Neural cell (in vitro differentiated cells): ENCODE data around the gene NFIB. TPM values are rescaled to one million over a fixed set of nuclear protein-coding genes. Genes with fewer than 3 reads are reported as not detected.

Source experiments
- H2AFZ ChIP-seq: fragments of 200-600, 300-800 bp; sonication (generic), shearing (Covaris generic); 2 replicates; pipeline ENCODE4 v1.6.0; 2014; ENCODE audit warnings: low read depth, mild to moderate bottlenecking, antibody characterized with exemption, low read length, moderate library complexity
- H3F3A ChIP-seq: fragments of 200-600 bp; shearing (Covaris generic); 2 replicates; pipeline ENCODE4 v1.6.1; 2016; ENCODE audit warnings: mild to moderate bottlenecking, moderate library complexity, mixed read lengths, antibody characterized with exemption, low read length; ENCODE audit not compliant: insufficient read depth, poor library complexity, severe bottlenecking
- H3K27ac ChIP-seq: fragments of 200-600, 300-800 bp; sonication (generic), shearing (Covaris generic); 2 replicates; pipeline ENCODE4 v1.5.1; 2014; ENCODE audit warnings: mild to moderate bottlenecking, low read length, moderate library complexity
- H3K27me3 ChIP-seq: fragments of 300-800, 200-600 bp; sonication (generic), shearing (Covaris generic); 2 replicates; pipeline ENCODE4 v1.6.0; 2014; ENCODE audit warnings: mild to moderate bottlenecking, low read depth, low read length, moderate library complexity; ENCODE audit not compliant: insufficient read depth
- H3K36me3 ChIP-seq: fragments of 300-800, 200-600 bp; sonication (generic), shearing (Covaris generic); 2 replicates; pipeline ENCODE4 v1.5.1; 2014; ENCODE audit warnings: mild to moderate bottlenecking, antibody characterized with exemption, low read length, moderate library complexity; ENCODE audit not compliant: insufficient read depth
- H3K4me2 ChIP-seq: fragments of 300-800, 200-600 bp; sonication (generic), shearing (Covaris generic); 2 replicates; pipeline ENCODE4 v1.6.0; 2014; ENCODE audit warnings: mild to moderate bottlenecking, low read length
- H3K4me3 ChIP-seq: fragments of 300-800, 200-600 bp; sonication (generic), shearing (Covaris generic); 2 replicates; pipeline ENCODE4 v1.5.1; 2014; ENCODE audit warnings: mild to moderate bottlenecking, low read length, moderate library complexity
- H3K79me2 ChIP-seq: fragments of 200-600 bp; shearing (Covaris generic); replicated peaks from 2 replicates; pipeline ENCODE4 v1.6.0; 2014; ENCODE audit warnings: mild to moderate bottlenecking, low read length, moderate library complexity; ENCODE audit not compliant: insufficient read depth
- H3K9ac ChIP-seq: fragments of 300-800, 200-600 bp; sonication (generic), shearing (Covaris generic); 2 replicates; pipeline ENCODE4 v1.6.1; 2016; ENCODE audit warnings: mild to moderate bottlenecking, low read length, mixed read lengths
- H3K9me2 ChIP-seq: fragments of 200-600 bp; shearing (Covaris generic); 2 replicates; pipeline ENCODE4 v1.6.1; 2016; ENCODE audit warnings: mild to moderate bottlenecking, low read length, mixed read lengths; ENCODE audit not compliant: insufficient read depth
- H3K9me3 ChIP-seq: fragments of 200-600, 300-800 bp; sonication (generic), shearing (Covaris generic); 2 replicates; pipeline ENCODE4 v1.6.1; 2016; ENCODE audit warnings: mild to moderate bottlenecking, mixed run types, low read length, moderate library complexity, mixed read lengths
- H4K20me1 ChIP-seq: fragments of 200-600 bp; shearing (Covaris generic); 2 replicates; pipeline ENCODE4 v1.6.1; 2016; ENCODE audit warnings: mild to moderate bottlenecking, mixed run types; ENCODE audit not compliant: insufficient read depth
- CTCF ChIP-seq: fragments of 450-650 bp; IDR thresholded peaks from 2 replicates; pipeline ENCODE4 v1.5.1; 2014; ENCODE audit warnings: antibody characterized with exemption, mild to moderate bottlenecking, moderate library complexity; ENCODE audit not compliant: poor library complexity, severe bottlenecking
- EP300 ChIP-seq: fragments of 450-650 bp; conservative IDR thresholded peaks from 2 replicates; pipeline ENCODE4 v1.6.1; 2014; ENCODE audit warnings: antibody characterized with exemption, mild to moderate bottlenecking, moderate library complexity; ENCODE audit not compliant: poor library complexity, severe bottlenecking
- EZH2 ChIP-seq: fragments of 200-600, 300-800 bp; shearing (Covaris generic), sonication (generic); IDR thresholded peaks from 2 replicates; pipeline ENCODE4 v1.6.1; 2014; ENCODE audit warnings: antibody characterized with exemption, low read length, borderline replicate concordance, mild to moderate bottlenecking; ENCODE audit not compliant: insufficient read depth, poor library complexity, severe bottlenecking
- MXI1 ChIP-seq: fragments of 450-650 bp; conservative IDR thresholded peaks from 2 replicates; pipeline ENCODE4 v1.6.1; 2014; ENCODE audit warnings: antibody characterized with exemption, mild to moderate bottlenecking; ENCODE audit not compliant: poor library complexity, severe bottlenecking
- POLR2AphosphoS5 ChIP-seq: IDR thresholded peaks from 2 replicates; pipeline ENCODE4 v1.6.1; 2012
- RAD21 ChIP-seq: fragments of 450-650 bp; conservative IDR thresholded peaks from 2 replicates; pipeline ENCODE4 v1.6.1; 2014; ENCODE audit warnings: antibody characterized with exemption, mild to moderate bottlenecking, moderate library complexity
- SMC3 ChIP-seq: fragments of 450-650 bp; conservative IDR thresholded peaks from 2 replicates; pipeline ENCODE4 v1.6.1; 2014; ENCODE audit warnings: antibody characterized with exemption, mild to moderate bottlenecking, moderate library complexity; ENCODE audit not compliant: poor library complexity
- TAF1 ChIP-seq: IDR thresholded peaks from 2 replicates; pipeline ENCODE4 v1.6.1; 2012; ENCODE audit warnings: low read depth
- polyA plus RNA-seq: library from polyadenylated mRNA; depleted of rRNA; stranded (reverse); fragments of >200 nt; gene quantifications from 2 replicates; pipeline ENCODE4 v1.2.3, GENCODE V29; 2014
- TF ChIP-seq, protein P1 (sequence below): IDR thresholded peaks from 2 replicates; pipeline ENCODE4 v1.6.1; 2012; ENCODE audit warnings: borderline replicate concordance

NFIB gene
- polyA plus RNA-seq, 1 donor from 2014 or later, result 0.73 TPM

- no peaks in the 10 kb centered on the region for H3K36me3 ChIP-seq
- H3K79me2 ChIP-seq, result no peaks in the 10 kb centered on the region
- H3K9me2 ChIP-seq, result no peaks in the 10 kb centered on the region
- TF ChIP-seq TAF1 (no peak), CTCF (no peak), EP300 (no peak), EZH2 (no peak), RAD21 (no peak), MXI1 (no peak), SMC3 (no peak), POLR2AphosphoS5 (no peak)
- TF ChIP-seq, protein P1, sequence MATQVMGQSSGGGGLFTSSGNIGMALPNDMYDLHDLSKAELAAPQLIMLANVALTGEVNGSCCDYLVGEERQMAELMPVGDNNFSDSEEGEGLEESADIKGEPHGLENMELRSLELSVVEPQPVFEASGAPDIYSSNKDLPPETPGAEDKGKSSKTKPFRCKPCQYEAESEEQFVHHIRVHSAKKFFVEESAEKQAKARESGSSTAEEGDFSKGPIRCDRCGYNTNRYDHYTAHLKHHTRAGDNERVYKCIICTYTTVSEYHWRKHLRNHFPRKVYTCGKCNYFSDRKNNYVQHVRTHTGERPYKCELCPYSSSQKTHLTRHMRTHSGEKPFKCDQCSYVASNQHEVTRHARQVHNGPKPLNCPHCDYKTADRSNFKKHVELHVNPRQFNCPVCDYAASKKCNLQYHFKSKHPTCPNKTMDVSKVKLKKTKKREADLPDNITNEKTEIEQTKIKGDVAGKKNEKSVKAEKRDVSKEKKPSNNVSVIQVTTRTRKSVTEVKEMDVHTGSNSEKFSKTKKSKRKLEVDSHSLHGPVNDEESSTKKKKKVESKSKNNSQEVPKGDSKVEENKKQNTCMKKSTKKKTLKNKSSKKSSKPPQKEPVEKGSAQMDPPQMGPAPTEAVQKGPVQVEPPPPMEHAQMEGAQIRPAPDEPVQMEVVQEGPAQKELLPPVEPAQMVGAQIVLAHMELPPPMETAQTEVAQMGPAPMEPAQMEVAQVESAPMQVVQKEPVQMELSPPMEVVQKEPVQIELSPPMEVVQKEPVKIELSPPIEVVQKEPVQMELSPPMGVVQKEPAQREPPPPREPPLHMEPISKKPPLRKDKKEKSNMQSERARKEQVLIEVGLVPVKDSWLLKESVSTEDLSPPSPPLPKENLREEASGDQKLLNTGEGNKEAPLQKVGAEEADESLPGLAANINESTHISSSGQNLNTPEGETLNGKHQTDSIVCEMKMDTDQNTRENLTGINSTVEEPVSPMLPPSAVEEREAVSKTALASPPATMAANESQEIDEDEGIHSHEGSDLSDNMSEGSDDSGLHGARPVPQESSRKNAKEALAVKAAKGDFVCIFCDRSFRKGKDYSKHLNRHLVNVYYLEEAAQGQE, result no peak
- no peak overlapping the region for H3K4me2 ChIP-seq
- no peak overlapping the region for H3K9ac ChIP-seq
- H3K27ac ChIP-seq, result no peak overlapping the region
- H4K20me1 ChIP-seq, result no peaks in the 10 kb centered on the region
- H2AFZ ChIP-seq, result no peak overlapping the region
- no peaks in the 10 kb centered on the region for H3K9me3 ChIP-seq
- no peaks in the 10 kb centered on the region for H3F3A ChIP-seq
- H3K27me3 ChIP-seq, result no peaks in the 10 kb centered on the region
- H3K4me3 ChIP-seq, result no peak overlapping the region
Observed at GRCh38 chr9:14256588-14256987, 57.4 kb downstream of the NFIB start.

GRCh38 chr9:14251154-14252071 is 62.5 kb downstream of the NFIB start:
- Histone ChIP-seq H3K27me3 (no peaks in the 10 kb centered on the region), H3K27ac (no peak overlapping the region), H3K4me3 (no peak overlapping the region), H3K4me2 (no peak overlapping the region), H3K9me2 (no peaks in the 10 kb centered on the region), H3F3A (no peaks in the 10 kb centered on the region), H3K79me2 (no peaks in the 10 kb centered on the region), H4K20me1 (no peaks in the 10 kb centered on the region), H2AFZ (no peak overlapping the region), H3K9ac (no peak overlapping the region), H3K9me3 (no peaks in the 10 kb centered on the region), H3K36me3 (no peaks in the 10 kb centered on the region)
- TF ChIP-seq SMC3, result no peak
- TF ChIP-seq, protein P1, result no peak
- TF ChIP-seq MXI1, result no peak
- no peak for TF ChIP-seq CTCF
- no peak for TF ChIP-seq EP300
- no peak for TF ChIP-seq TAF1
- no peak for TF ChIP-seq POLR2AphosphoS5
- TF ChIP-seq EZH2, result no peak
- no peak for TF ChIP-seq RAD21
